Measurements from ENCODE around the gene ZNF519. TPM values are rescaled to one million over a fixed set of nuclear protein-coding genes. Genes with fewer than 3 reads are reported as not detected.

Gene ZNF519
- total RNA-seq, 3 donors from 2014 or later: 7.9 to 18.4 (median 9.1) TPM

- Histone ChIP-seq H3K36me3 (no peaks in the 10 kb centered on the region), H3K4me1 (no peaks in the 10 kb centered on the region), H3K4me3 (no peak overlapping the region), H3K27ac (no peak overlapping the region), H3K9me3 (no peaks in the 10 kb centered on the region), H3K27me3 (no peaks in the 10 kb centered on the region)
- TF ChIP-seq POLR2AphosphoS5 (IDR thresholded peaks at IDR 0.05) (no peak), POLR2A (IDR thresholded peaks at IDR 0.05) (no peak), CTCF (IDR thresholded peaks at IDR 0.05) (no peak)
- intact Hi-C loops (cut with DNase I; ENCODE audit: low total_unique reads): no loop called here
- DNase-seq (ENCODE audit: low spot score in 2 of 2): no peak
Measured at GRCh38 chr18:14093307-14093915, 38.8 kb downstream of the ZNF519 start.

DNA sequence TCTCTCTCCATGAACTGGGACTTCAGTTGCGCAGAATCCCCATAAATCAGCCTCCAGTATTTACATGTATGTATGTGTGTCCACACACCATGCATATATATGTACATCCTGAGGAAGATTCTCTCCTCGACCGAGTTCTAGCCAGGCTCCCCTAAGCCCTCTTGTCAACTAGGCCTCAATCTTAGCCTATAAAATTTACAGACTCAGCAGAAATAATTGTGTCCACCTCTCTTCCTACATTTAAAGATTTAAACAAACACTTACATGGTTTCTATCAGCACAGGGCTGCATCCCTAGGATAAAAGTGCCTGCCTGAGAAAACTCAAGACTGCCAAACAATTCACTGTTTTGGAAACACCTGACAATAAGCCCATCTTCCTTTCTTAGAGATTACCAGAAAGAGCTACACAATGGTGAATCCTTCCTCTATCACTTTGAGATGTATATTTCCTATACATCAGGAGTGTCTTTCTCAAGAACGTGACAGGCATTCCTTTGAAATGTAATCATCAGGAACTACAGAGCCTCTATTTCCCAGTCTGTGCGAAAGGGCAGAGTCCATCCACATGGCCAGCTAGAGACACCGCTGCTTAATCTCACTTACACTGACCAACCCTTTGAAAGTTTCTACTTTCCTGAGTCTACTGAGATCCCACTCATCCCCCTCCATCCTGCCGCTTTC is 39.5 kb downstream of the ZNF519 start:
- intact Hi-C loops (cut with DNase I; ENCODE audit: low total_unique reads): no loop called here

GRCh38 chr18:14089781-14090180 is 42.5 kb downstream of the ZNF519 start:
- Histone ChIP-seq H3K27me3 (no peaks in the 10 kb centered on the region), H3K4me1 (no peaks in the 10 kb centered on the region), H3K36me3 (no peaks in the 10 kb centered on the region), H3K27ac (no peak overlapping the region), H3K9me3 (no peaks in the 10 kb centered on the region), H3K4me3 (no peak overlapping the region)
- no peak for DNase-seq (ENCODE audit: low spot score in 2 of 2)
- TF ChIP-seq POLR2AphosphoS5 (IDR thresholded peaks at IDR 0.05): no peak
- TF ChIP-seq POLR2A (IDR thresholded peaks at IDR 0.05): no peak
- TF ChIP-seq CTCF (IDR thresholded peaks at IDR 0.05): no peak
- intact Hi-C loops (cut with DNase I; ENCODE audit: low total_unique reads): no loop called here

More for the DNA sequence above, 39.5 kb downstream of the ZNF519 start:
- H3K27ac ChIP-seq: no peak overlapping the region
- no peaks in the 10 kb centered on the region for H3K36me3 ChIP-seq
- H3K4me3 ChIP-seq: no peak overlapping the region
- H3K4me1 ChIP-seq: no peaks in the 10 kb centered on the region
- no peaks in the 10 kb centered on the region for H3K9me3 ChIP-seq
- DNase-seq (ENCODE audit: low spot score in 2 of 2): no peak
- TF ChIP-seq CTCF (IDR thresholded peaks at IDR 0.05) (no peak), POLR2A (IDR thresholded peaks at IDR 0.05) (no peak), POLR2AphosphoS5 (IDR thresholded peaks at IDR 0.05) (no peak)
- H3K27me3 ChIP-seq: no peaks in the 10 kb centered on the region

DNA sequence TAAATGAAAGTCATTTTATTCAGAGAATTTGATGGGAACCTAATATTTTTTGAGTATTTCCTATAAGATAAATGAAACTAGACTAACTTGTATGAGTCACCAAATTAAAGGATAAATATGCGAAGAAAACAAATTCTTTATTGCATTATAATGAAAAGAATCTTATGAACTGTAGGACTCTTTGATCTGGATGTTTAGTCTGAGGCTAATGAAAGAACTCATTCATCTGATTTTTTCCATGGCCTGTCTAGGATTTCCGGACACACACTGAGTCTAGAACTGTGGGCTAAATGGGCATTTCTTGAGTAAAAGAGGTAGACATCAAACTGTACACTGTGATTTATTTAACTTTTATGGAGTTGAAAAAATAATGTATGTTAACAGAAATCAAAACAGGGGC is 43.0 kb downstream of the ZNF519 start:
- no peak for TF ChIP-seq CTCF (IDR thresholded peaks at IDR 0.05)
- no peak for TF ChIP-seq POLR2AphosphoS5 (IDR thresholded peaks at IDR 0.05)
- no peak for TF ChIP-seq POLR2A (IDR thresholded peaks at IDR 0.05)
- no peak overlapping the region for H3K27ac ChIP-seq
- intact Hi-C loops (cut with DNase I; ENCODE audit: low total_unique reads): no loop called here
- H3K36me3 ChIP-seq: no peaks in the 10 kb centered on the region
- no peak for DNase-seq (ENCODE audit: low spot score in 2 of 2)
- no peaks in the 10 kb centered on the region for H3K27me3 ChIP-seq
- no peak overlapping the region for H3K4me3 ChIP-seq
- no peaks in the 10 kb centered on the region for H3K9me3 ChIP-seq
- no peaks in the 10 kb centered on the region for H3K4me1 ChIP-seq

GRCh38 chr18:14086458-14087231 is 45.6 kb downstream of the ZNF519 start:
- H3K27ac ChIP-seq: no peak overlapping the region
- no peaks in the 10 kb centered on the region for H3K4me1 ChIP-seq
- no peak for DNase-seq (ENCODE audit: low spot score in 2 of 2)
- intact Hi-C loops (cut with DNase I; ENCODE audit: low total_unique reads): no loop called here
- H3K27me3 ChIP-seq: no peaks in the 10 kb centered on the region
- no peaks in the 10 kb centered on the region for H3K36me3 ChIP-seq
- no peak overlapping the region for H3K4me3 ChIP-seq
- no peaks in the 10 kb centered on the region for H3K9me3 ChIP-seq
- TF ChIP-seq CTCF (IDR thresholded peaks at IDR 0.05) (peak in 2 of 3 donors; percentile 35 to 52), POLR2AphosphoS5 (IDR thresholded peaks at IDR 0.05) (no peak)
